ENCODE results near the gene DNAH9. TPM values are rescaled to one million over a fixed set of nuclear protein-coding genes. Genes with fewer than 3 reads are reported as not detected.

Gene DNAH9
- total and polyA plus RNA-seq, 2 of the 8 experiments (the other 6 are each of a cell fraction or from before 2014, with no cell fraction given) = 0.21 to 0.86 TPM

DNA sequence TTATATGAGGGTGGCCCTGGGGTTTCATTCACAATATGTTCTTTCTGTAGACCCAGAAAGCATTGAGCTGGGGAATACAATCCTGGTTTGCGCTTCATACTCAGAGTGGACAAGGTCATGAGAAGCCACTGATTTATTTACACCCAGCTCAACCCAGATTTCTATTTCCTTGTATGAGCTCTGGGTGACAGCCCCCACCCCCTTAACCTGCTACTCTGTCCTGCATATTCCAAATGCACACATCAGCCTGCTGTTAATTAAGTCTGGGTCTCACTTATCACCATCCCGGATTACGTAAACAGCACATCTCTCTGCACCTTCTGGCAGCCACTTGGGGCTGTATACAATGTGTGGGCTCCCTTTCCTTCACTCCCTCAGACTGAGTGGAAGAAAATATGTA is 102.4 kb downstream of the DNAH9 start (continued):
- TF ChIP-seq KDM5A (IDR thresholded peaks at IDR 0.05; ENCODE audit: low read length) = no peak
- TF ChIP-seq SRF (IDR thresholded peaks at IDR 0.05; ENCODE audit: low read depth, low read length) = no peak
- TF ChIP-seq RNF2 (IDR thresholded peaks at IDR 0.05; ENCODE audit: borderline replicate concordance, low read depth, low read length, missing control alignments, poor library complexity, severe bottlenecking) = no peak
- no peak for TF ChIP-seq TAF1 (IDR thresholded peaks at IDR 0.05; ENCODE audit: low read depth, low read length)

All from H1 (cell line).